Thyroid gland (tissue), 4 donors: ENCODE measurements around the gene GRIA1. TPM values are rescaled to one million over a fixed set of nuclear protein-coding genes. Genes with fewer than 3 reads are reported as not detected.

Experiments
- DNase-seq, 2 donors: peaks; one replicate each; pipeline ENCODE4 v3.0.0-alpha.2; 2019
- H3K27ac ChIP-seq, 3 donors: fragments of 200-600 bp; sonication (generic); 1 replicate in 2 of 3; 2 replicates in 1 of 3; pipeline ENCODE4 v1.5.1; 2016 to 2019; ENCODE audit warnings: mild to moderate bottlenecking in 1 of 3, moderate library complexity in 1 of 3
- H3K27me3 ChIP-seq: fragments of 200-600 bp; sonication (generic); one replicate; pipeline ENCODE4 v1.5.1; 2019
- H3K36me3 ChIP-seq, 2 donors: fragments of 200-600 bp; sonication (generic); one replicate each; pipeline ENCODE4 v1.5.1; 2016 to 2019
- H3K4me1 ChIP-seq, 2 donors: fragments of 200-600 bp; sonication (generic); one replicate each; pipeline ENCODE4 v1.5.1; 2017 to 2019
- H3K4me3 ChIP-seq, 3 donors: fragments of 200-600 bp; sonication (generic); replicated peaks in 1 of 3; 1 replicate in 2 of 3; 2 replicates in 1 of 3; pipeline ENCODE4 v1.5.1; 2016; ENCODE audit warnings: mild to moderate bottlenecking in 1 of 3
- H3K9me3 ChIP-seq: fragments of 200-600 bp; sonication (generic); one replicate; pipeline ENCODE4 v1.5.1; 2017
- POLR2A ChIP-seq, 2 donors: fragments of 450-650 bp; IDR thresholded peaks; one replicate each; pipeline ENCODE4 v1.6.1; 2017; ENCODE audit warnings: antibody characterized with exemption in 2 of 2, mild to moderate bottlenecking in 2 of 2, moderate library complexity in 1 of 2
- WGBS, 2 donors: methylation state at CpG; one replicate each; pipeline ENCODE4 v1.1.5; 2017; 5-methylcytosine and 5-hydroxymethylcytosine counted together
- intact Hi-C: fragments of 100-400 bp; cut with DNase I; formaldehyde crosslinking; loops from one replicate; pipeline ENCODE4 v1.15.1; 2023
- total RNA-seq, 4 donors: library from RNA; depleted of rRNA; stranded (reverse); fragments of >200 nt; gene quantifications; one replicate each; pipeline ENCODE4 v1.2.3, GENCODE V29; 2016
- TF ChIP-seq, protein P1 (sequence below), 6 experiments: fragments of 200-600 bp in 3 of 6; fragments of 450-650 bp in 3 of 6; sonication (generic) in 3 of 6; IDR thresholded peaks; one replicate each; pipeline ENCODE4 v1.5.1; 2016 to 2019; ENCODE audit warnings: antibody characterized with exemption in 6 of 6, mild to moderate bottlenecking in 2 of 6, inconsistent platforms in 1 of 6, moderate library complexity in 1 of 6

GRIA1 gene
- total RNA-seq, 4 donors from 2014 or later, result 0.21 to 2.6 (median 0.79) TPM

DNA sequence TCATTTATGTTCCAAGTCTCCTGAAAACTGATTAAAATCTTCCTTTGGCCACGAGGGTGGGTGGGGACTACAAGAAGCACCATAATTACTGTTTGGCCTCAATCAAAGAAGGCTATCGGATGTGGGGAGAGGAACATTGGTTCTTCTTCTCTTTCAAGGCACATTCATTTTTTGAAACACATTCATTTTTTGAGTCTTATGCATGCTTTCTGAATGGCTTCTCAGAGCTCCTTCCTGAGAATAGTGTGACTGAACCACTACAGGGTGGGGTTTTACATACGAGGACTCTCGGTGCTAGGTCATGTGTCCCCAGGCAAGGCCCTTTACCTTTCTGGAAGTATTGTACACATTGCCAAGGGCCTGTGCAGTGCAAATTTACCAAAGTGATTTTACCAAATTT lies 7.0 kb upstream of the GRIA1 start:
- DNase-seq, result no peak
- H3K36me3 ChIP-seq, result no peaks in the 10 kb centered on the region
- intact Hi-C loops, result no loop called here
- WGBS, 2 donors, result 76 to 88% methylated on average over 4 of the region's 4 CpGs
- no peak overlapping the region for H3K27ac ChIP-seq
- H3K27me3 ChIP-seq, result no peaks in the 10 kb centered on the region
- H3K9me3 ChIP-seq, result no peaks in the 10 kb centered on the region
- H3K4me3 ChIP-seq, result no peak overlapping the region
- H3K4me1 ChIP-seq, result no peaks in the 10 kb centered on the region
- TF ChIP-seq POLR2A (IDR thresholded peaks at IDR 0.05), result no peak
- TF ChIP-seq, protein P1, sequence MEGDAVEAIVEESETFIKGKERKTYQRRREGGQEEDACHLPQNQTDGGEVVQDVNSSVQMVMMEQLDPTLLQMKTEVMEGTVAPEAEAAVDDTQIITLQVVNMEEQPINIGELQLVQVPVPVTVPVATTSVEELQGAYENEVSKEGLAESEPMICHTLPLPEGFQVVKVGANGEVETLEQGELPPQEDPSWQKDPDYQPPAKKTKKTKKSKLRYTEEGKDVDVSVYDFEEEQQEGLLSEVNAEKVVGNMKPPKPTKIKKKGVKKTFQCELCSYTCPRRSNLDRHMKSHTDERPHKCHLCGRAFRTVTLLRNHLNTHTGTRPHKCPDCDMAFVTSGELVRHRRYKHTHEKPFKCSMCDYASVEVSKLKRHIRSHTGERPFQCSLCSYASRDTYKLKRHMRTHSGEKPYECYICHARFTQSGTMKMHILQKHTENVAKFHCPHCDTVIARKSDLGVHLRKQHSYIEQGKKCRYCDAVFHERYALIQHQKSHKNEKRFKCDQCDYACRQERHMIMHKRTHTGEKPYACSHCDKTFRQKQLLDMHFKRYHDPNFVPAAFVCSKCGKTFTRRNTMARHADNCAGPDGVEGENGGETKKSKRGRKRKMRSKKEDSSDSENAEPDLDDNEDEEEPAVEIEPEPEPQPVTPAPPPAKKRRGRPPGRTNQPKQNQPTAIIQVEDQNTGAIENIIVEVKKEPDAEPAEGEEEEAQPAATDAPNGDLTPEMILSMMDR (IDR thresholded peaks at IDR 0.05), result no peak

DNA sequence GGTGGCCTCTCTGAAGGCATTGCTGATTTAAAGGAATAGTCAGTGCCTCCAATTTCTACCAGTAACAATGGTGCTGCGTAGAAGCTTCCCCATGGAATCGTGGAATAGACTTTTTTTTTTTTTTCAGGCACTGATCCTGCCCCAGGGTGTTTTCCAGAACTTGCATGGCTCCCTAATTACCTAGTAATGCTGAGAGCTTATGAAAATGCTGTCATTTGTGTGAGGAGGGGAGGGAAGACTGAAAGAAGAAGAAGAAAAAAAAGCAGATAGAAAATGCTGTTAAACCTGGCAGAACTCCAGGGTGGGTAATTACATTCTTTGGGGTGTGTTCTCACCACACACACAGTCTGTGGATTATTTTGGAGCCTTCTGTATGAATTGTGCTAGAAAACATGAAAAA lies 4.8 kb upstream of the GRIA1 start:
- no peaks in the 10 kb centered on the region for H3K36me3 ChIP-seq

DNA sequence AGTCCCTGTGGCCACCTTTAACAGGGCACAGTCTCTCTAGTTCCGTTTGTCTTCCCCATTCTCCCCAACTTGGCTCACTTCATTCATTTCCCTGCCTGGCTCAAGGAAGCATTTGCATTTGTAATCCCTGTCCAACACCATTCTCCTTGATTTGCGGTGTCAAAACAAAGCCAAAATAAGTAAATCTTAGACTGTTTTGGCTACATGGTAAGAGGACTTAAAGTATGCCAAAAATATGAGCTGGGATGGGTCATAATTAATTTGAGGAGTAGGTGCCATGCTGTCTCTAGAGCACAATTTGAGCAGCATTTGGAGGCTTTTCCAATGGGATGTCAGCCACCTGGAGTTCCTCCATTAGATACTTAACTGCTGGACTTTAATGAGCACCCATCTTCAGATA lies 3.7 kb upstream of the GRIA1 start:
- no peaks in the 10 kb centered on the region for H3K27me3 ChIP-seq

More for the DNA sequence above, 4.8 kb upstream of the GRIA1 start:
- intact Hi-C loops, result no loop called here
- Histone ChIP-seq H3K27me3 (no peaks in the 10 kb centered on the region), H3K4me3 (no peak overlapping the region), H3K9me3 (no peaks in the 10 kb centered on the region), H3K4me1 (no peaks in the 10 kb centered on the region), H3K27ac (no peak overlapping the region)
- TF ChIP-seq, protein P1 (IDR thresholded peaks at IDR 0.05), result no peak
- TF ChIP-seq POLR2A (IDR thresholded peaks at IDR 0.05), result no peak
- 65 to 89% methylated on average over 2 of the region's 2 CpGs for WGBS, 2 donors
- DNase-seq, result no peak

DNA sequence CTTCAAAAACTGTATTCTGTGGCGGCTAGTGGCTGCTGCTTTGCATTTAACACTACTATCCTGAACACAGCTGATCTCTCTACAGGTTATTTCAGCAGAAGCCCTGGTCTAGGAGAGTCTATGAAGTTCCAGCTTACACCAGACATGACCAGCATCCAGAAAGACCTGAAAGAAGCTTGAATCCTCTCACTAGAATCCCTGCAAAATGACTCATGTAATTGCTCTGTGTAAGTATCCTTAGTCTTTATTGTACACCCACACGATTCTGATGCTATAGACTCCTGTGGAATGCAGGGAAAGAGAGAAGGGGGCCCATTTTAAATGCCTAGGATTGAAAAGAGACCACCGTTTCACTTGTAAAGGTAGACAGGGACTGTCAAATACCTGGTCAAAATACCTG lies 859 bp upstream of the GRIA1 start:
- DNase-seq, result no peak
- Histone ChIP-seq H3K36me3 (no peaks in the 10 kb centered on the region), H3K4me1 (no peaks in the 10 kb centered on the region), H3K27me3 (no peaks in the 10 kb centered on the region), H3K27ac (no peak overlapping the region), H3K4me3 (no peak overlapping the region), H3K9me3 (no peaks in the 10 kb centered on the region)
- 64 to 65% methylated on average over 3 of the region's 3 CpGs for WGBS, 2 donors
- intact Hi-C loops, result no loop called here
- TF ChIP-seq POLR2A (IDR thresholded peaks at IDR 0.05), result no peak
- TF ChIP-seq, protein P1 (IDR thresholded peaks at IDR 0.05), result no peak

More for the DNA sequence above, 3.7 kb upstream of the GRIA1 start:
- Histone ChIP-seq H3K4me1 (no peaks in the 10 kb centered on the region), H3K4me3 (no peak overlapping the region), H3K36me3 (no peaks in the 10 kb centered on the region), H3K27ac (no peak overlapping the region), H3K9me3 (no peaks in the 10 kb centered on the region)
- no peak for DNase-seq
- WGBS, 2 donors, result 50 to 70% methylated on average over 2 of the region's 2 CpGs
- TF ChIP-seq POLR2A (IDR thresholded peaks at IDR 0.05), result no peak
- TF ChIP-seq, protein P1 (IDR thresholded peaks at IDR 0.05), result no peak
- intact Hi-C loops, result no loop called here

DNA sequence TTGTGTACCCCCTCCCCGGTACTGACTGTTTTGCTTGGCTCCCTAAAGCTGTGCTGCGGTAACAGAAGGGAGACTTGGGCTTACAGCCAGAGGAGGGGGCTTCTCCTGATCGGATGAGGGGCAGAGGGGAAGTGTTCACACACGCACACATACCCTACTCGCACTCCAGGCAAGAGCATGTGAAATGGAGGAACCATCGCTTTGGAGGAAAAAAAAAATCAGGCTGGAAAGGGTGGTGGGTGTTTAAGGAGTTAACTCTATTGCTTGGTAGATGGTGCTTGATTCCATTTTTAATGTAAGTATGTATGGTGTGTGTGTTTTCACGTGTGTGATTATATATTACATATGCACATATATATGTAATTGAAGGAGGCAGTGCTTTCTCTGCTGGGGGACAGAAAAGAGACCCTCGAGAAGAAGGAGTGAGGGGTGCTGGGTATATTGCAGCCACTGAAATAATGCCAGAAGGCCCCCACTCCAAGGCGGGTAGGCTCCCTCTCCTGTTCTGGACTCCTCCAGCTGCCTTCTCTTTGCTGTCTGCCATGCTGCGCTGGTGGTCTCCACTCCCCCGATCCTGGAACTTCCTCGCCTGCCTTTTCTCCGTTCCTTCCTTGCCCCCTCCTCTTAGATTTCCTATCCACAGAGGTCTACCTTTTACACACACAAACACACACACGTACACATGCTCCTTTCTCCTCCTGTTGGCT lies 721 bp downstream of the GRIA1 start:
- H3K4me1 ChIP-seq, result no peaks in the 10 kb centered on the region
- intact Hi-C loops, result no loop called here
- TF ChIP-seq, protein P1 (IDR thresholded peaks at IDR 0.05), result no peak
- no peak for TF ChIP-seq POLR2A (IDR thresholded peaks at IDR 0.05)
- 19 to 26% methylated on average over 14 of the region's 14 CpGs for WGBS, 2 donors
- no peaks in the 10 kb centered on the region for H3K36me3 ChIP-seq
- H3K9me3 ChIP-seq, result no peaks in the 10 kb centered on the region
- no peak overlapping the region for H3K27ac ChIP-seq
- no peak for DNase-seq
- H3K27me3 ChIP-seq, result no peaks in the 10 kb centered on the region
- no peak overlapping the region for H3K4me3 ChIP-seq
